GM21528 (cell line): ENCODE data around the gene CCDC88C.

Experiments
- ATAC-seq: cut with Tn5 transposase; IDR thresholded peaks from one replicate; pipeline ENCODE4 v1.9.1; 2021; ENCODE audit warnings: mild to moderate bottlenecking, moderate library complexity; ENCODE audit not compliant: unreplicated experiment, low FRiP score

CCDC88C gene

DNA sequence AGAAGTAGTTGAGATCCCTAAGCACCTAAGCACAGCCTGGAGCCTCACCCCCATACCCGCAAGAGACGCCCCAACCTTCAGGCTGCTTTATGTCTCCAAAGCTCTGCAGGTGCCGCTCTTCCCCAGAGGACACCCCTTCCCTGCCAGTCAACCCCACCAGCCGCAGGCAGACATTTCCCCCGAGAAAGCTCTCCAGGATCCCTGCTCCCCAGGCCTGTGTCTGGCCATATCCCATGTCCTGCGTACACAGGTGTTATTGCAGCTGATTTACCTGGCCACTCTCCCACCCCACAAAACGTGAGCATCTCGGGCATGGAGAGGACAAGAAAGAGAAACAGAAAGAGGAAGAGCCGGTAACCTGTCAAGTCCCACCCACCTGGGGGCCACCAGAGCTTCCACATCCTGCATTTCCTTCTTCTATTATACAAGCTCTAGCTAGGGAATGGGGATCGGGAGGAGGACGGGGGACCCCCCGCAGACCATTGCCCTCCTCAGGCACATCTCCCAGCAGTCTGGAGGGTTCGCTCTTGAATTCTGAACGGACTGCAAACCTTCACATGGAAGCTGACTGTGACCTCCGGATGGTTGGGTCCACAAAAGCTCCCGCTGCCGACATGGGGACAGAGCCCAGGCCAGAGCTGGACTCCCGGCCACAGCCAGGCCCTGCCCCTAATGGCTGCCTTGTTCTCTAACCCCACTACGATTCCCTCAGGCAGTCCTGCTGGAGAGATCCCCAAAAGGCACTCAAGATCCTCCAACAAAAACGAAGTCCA is 17.6 kb downstream of the CCDC88C start:
- ATAC-seq = no peak

DNA sequence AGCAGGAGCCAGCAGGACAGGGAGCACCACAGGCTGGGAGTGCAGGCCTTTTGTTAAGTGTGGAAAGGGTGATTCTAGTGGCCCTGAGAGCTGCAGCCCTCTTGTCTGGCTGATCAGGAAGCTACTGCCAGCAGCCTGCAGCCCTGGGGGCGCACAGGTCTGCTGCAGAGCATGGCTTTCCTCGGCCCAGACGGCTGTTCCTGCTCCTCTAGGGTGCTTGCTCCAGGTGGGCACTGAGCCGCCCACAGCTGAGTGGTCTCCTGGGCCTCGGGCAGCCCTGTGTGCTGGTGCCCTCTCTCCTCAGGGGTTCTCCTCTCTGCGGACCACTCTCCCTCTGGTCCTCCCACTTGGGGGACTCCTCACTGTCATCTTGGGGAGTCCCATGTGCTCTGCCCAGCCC is 18.9 kb downstream of the CCDC88C start:
- no peak for ATAC-seq

DNA sequence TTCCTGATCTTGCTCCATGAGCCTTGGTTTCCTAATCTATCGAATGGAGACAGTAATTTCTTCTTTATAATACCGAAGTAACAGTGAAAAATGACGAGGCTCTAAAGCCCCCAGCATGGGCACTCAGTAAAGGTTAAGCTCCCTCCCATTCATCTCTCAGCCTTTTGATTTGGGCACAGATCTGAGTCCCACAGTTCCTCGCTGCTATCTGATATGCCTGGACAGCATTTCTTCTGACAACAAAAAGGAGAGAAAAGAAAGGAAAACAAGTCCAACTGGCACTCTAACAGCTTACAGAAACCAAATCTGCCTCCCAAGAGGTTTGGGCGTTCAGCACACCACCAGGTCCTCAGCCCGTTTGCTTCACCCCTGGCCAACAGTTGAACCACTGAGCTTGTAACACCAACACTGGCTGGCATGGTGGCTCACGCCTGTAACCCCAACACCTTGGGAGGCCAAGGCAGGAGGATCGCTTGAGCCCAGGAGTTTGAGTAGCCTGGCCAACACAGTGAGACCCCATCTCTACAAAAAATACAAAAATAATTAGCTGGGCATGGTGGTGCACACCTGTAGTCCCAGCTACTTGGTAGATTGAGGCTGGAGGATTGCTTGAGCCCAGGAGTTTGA is 19.5 kb downstream of the CCDC88C start:
- no peak for ATAC-seq

DNA sequence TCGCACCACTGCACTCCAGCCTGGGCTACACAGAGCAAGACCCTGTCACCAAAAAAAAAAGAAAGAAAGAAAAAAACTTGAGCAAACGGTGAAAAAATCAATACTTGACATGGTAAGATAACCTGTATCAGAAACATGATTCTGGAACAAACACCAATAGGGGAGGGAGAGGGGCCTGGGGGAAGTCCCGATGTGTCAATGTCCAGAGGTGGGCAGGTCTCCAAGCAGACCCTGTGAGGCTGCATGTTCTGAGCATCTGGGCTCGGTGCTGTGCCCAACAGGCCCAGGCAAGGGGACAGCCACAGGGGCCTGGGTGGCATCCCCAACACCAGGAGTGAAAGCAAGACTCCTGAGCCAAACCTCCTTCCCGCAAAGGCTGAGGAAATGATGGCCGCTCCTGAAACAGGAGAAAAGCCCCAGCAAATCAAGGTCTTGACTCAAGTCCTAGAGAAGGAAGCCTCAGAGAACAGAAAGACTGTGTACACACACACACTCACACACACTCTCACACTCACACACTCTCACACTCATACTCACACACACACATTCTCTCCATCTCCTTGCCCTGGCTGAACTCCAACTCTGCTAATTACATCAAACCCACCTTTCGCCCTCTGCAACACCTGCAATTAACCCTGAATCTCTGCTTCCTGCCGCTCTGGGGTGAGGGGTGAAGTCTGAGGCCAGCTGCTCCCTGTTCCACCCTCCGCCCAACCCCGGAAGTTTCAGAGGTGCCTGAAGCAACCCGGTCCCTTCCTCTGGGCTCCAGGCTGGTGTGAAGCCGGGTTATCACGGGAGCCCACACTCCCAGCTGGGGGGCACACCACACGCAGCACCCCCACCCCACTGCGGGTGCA is 20.4 kb downstream of the CCDC88C start:
- ATAC-seq = peak; percentile 64

DNA sequence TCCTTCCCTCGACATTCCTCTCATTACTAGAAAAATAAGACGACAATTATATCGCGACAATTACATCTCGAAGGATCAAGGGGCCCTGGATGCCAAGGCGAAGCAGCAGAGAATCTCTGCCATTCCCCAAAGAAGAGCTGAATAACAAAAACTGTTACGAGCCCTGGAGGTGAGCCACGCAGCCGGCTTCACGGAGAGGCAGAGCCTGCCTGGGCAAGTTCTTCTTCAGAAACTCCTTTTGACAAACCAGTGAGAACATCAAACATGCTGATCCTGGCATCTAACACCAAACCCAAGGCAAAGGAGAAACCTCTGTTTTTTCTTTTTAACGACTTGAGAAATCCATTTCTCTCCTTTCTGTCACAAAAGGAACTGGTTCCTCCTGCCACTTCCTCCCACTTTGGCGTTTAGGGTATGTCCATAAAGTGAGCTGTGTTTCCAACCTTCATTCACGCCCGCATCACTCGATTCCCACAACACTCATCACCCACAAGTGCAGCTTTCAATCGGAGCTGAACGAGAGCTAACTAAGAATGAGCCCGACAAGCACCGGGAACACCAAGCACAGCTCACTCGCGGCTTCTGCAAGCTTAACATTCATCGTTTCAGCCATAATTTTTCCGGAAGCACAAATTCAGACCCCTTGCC is 21.5 kb downstream of the CCDC88C start:
- no peak for ATAC-seq

DNA sequence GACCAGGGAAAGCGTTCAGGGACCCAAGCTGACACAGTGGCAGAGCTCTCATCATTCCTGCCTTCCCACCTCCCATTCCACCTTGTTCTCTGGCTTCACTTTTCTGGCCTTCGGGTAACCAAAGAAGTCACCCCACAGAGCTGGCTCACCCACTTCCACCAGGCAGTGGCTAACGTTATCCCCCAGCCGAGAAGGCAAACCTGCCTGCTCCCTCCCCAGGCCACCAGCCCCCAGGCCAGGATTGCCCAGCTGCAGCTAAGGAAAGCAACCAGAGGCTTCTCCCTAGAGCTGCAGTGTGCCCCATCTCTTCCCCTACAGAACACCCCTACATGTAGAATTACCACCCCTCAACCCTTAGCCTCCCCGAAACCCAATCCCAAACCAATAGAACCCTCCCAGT is 22.2 kb downstream of the CCDC88C start:
- no peak for ATAC-seq

DNA sequence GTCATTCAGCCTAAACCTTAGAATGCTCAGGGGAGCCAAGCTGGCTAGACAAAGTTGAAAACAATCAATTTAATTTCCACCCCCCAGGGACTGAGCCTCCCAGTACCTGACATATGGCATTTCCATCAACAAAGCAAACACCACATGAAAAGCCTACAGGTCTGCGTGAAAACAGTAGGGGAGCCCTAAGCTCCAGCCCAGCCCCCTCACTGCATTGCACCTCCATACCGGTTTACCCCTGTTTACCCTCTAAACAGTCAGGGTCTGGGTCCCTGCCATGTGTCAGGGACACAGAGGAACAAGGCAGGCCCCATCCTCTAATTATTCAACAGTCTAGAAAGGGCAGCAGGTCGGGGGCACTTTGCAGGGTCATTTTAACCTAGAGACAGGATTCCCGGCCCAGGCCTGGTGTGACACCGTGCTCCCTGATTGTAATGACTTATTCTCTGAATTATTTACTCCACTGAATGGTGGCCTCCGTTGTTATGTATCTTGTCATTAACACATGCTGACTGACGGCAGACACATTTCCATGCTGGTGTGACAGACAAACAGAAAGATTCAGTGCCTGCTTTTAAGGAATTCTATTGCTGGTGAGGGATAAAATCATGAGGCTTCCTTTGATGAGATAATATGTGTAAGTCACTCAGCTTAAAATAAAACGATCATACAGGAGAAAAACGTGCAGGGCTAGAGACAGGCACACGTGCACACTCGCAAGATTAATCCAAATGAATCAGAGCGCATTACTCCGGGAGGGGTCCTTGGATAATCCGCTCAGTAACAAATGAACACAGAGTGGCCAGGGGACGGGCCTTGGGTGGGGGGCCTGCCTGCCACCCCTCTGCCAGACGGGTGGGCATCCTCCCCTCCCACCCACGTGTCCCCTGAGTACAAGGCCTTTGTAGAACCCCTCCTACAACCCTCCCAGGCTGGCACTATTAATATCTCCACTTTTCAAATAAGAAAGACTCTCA is 23.2 kb downstream of the CCDC88C start:
- no peak for ATAC-seq

DNA sequence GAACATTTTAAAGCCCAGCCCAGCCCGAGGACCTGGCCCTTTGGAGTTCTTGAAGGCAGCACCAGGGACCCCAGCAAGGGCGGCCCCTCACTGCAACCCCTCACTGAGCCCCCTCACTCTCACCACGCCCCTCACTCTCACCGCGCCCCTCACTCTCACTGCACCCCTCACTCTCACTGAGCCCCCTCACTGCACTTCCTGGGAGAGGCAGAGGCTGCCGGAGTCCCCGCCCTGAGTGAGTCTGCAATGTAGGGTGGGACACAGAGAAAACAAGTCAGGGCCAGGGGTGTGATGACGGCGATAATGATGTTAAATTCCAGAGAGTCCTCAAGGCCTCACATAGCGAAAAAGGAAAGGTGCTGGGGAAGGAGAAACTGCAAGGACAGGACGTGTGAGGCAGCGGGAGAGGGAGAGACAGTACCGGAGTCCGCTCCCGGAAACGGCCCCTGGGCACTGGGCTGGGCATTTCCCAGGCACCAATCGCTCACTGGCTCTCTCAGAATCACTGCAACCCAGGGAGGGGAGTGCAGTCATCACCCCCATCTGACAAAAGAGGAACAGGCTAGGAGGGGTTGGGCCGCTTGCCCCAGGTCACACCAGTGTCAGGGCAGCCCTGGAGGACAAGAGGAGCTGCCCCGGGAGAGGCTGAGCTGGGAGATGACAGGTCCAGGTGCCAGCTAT is 24.9 kb downstream of the CCDC88C start:
- no peak for ATAC-seq

DNA sequence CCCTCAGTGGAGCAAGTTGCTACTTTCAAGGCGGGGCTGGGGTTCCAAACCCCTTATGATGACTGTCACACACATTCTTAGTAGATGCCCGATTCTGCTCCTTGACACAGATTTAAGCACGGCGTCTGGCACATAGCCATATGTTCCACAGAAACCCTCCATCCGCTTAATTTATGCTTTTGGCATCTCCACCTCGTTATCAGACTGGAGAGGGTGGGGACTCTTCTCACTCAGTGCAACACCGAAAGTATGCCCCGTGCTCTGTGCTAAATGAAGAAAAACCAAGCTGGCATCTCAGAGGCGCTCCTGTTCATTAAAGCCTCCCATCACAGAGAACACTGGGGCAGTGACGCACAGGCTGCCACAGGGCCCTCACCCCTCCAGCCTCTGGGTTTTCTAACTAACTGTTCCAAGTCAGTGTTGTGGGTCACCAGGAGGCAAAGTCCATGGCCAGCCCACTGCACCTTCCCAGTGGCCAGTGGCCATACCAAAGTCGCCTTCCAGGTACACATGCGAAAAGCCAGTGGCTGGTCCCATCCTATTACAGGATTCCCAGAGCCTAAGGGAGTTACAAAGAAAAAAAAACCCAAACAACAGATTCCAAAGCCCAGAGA is 27.3 kb downstream of the CCDC88C start:
- no peak for ATAC-seq

DNA sequence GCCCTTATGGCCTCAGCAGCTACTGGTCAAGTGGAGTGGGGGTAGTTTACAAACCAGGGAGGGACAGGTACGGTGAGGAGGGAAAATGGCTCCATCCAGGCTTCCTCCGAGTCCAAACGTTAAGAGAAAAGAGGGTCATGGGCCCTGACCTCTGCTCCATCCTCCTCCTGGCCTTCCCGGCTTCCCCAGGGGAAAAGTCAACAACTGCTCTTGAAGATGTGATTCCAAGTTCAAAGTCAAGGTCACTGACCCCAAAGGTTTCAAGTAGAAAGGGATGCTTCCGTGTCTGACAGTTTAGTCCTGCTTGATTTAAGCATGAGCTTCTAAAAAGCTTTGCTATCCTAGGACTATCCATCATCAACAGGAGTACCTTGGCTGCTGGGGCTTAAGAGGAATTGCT is 28.5 kb downstream of the CCDC88C start:
- ATAC-seq = no peak

DNA sequence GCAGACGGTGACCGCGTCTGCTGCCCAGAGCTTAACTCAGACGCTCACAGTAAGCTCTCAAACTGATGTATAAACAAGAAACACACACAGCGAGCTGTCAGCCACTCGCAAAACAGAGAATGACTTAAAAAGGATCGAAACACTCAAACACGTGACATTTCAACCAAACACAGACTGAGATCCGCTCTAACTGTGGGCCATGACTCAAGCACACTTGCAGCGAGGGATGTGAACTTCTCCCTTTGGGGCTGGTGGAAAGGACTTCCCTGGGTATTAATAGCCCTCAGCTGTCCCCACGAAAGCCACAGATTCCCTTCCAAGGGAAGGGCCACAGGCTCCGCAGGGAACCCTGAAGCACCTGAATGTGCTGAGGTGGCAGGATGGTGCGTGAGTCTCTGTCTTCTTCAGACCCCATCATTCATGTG is 29.1 kb downstream of the CCDC88C start:
- ATAC-seq = peak; percentile 56

DNA sequence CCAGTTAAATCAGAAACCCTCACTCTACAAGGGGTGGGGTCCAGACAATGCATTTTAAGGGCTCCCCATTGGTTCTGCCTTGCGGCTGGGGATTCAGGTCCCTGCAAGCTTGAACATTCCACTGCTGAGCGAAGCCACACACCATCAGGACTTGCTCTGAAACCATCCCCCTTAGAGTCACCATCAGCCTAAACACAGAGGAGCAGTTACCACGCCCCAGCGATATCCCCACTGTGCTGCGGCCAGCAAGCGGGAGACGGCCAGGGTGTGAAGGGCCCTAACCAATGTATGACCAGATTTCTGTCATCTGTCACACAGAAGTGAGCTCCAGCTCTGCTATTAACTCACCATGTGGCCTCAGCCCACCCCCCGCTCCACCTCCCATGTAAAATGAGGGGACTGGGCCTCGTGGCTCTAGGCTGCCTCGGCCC is 29.7 kb downstream of the CCDC88C start:
- no peak for ATAC-seq

DNA sequence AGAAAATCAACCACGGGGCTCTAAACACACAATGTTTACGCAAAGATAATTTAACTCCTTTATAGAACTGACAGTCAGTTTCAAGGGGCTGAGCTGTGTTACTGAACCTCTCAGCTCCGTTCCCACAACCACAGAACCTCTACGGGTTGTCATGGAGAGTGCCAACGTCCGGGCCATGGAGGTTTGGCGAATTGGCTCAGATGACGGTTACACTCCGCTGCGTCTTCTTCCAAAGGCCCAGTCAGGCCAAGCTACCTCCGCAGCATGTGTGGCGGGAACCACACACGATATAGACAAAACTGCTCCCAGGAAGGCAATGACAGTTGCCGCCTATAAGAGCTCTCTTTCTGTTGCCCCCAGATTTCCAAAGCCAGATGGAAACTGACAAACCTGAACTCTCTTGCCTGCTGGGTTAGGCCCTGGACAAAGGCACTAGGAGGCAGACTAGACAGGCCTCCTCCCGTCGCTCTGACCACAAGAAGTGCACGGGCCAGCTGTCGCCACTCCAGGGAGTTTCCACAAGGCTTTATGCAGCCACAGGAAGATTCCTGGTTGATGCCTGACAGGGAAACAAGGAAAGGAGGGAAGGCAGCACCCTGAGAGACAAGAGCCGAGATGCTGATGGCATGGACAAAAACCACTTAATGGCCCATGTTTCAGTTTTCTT is 30.3 kb downstream of the CCDC88C start:
- no peak for ATAC-seq

DNA sequence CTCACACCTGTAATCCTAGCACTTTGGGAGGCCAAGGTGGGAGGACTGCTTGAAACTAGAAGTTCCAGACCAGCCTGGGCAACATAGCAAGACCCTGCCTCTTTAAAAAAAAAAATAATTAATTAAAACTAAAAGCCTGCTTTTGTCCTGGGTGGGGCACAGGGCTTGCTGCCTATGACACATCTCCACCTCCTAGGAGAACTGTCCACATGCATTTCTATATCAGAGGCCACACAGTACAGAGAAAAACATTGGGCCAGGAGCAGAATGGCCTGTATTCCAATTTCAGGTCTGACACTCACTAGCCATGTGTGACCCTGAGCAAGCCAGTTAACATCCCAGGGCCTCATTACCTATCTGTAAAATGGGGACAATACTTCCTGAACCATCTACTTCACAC is 31.9 kb downstream of the CCDC88C start:
- ATAC-seq = no peak

DNA sequence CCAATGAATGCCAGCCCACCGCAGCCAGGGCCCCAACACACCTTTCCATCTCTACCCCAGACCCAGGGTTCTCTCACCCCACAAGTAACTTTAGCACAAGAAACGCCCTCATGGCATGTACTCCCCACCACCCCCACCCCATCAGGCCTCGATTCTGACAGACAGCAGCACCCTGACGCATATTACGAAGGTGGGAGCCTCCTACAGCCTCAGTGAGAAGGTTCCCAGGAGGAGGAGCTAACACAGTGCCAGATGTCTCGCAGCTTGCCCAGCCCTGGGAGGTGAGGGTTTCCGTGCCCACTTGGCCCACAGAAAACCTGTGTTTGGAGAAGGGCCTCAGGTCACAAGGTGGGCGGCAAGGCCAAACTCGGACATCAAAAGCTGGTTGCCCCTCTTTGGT is 32.4 kb downstream of the CCDC88C start:
- no peak for ATAC-seq

DNA sequence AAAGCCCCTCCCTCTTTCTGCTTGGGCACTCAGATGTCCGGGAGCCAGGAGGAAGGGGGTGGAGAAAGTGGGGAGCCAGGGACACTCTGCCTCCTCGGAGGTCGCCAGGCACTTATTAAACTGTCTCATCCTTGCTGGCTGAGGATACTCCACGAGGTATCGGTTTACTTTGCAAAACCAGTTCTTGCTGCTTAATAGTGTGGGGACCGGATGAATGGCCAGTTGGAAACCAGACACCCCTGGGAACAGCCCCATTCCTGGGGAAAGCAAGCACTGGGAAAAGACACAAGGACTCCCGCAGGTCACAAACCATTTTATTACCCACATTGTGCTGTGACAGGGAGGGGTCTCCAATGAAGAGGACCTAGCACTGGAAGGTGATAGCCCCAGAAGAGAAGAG is 34.2 kb downstream of the CCDC88C start:
- ATAC-seq = no peak

DNA sequence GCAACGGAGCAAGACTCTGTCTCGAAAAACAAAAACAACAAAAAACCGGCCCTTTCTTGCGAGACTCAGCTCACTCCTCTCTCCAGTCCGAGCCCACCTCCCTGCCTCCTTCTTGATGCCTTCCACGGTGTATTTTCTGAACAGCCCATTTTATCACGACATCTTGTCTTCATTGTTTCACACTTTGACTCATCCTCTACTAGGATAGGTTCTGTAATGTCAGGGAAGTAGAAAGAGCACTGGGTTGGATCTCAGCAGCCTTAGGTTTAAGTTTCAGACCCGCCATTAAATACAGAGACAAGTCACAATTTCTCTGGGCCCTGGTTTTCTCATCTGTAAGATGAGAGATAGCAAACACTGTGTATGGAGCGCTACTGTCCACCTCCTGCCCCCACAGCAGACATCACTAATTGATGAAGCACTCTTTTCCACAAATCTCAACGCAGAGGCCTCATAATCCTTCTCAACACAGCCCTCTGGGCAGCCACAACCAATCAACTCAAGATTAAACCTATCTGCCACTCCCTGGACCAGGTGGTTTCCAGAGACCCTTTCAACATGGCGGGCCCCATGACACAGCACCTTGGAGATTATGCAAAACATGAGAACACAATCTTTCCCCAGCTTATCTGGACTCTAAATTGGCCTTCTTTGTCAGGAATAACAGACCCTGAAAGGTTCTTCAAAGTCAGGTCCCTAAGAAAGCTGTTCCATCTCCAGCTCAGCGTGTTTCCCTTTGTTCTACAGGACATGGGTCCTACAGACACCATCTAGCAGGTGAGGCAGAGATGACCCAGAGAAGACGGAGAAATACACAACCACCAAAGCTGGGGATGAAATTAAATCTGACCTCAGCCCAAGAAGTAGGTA is 35.6 kb downstream of the CCDC88C start:
- no peak for ATAC-seq
